PC-3 (cell line): ENCODE results near the gene RNF121. TPM values are rescaled to one million over a fixed set of nuclear protein-coding genes. Genes with fewer than 3 reads are reported as not detected.

ENCODE experiments used
- ATAC-seq: fragments of 200-7000 bp; cut with Tn5 transposase; 2 replicates; pipeline ENCODE4 v1.9.1; 2020; ENCODE audit warnings: mild to moderate bottlenecking, moderate library complexity
- BruUV-seq: library from RNA; stranded (reverse); fragments of 400-500 nt; replicated peaks from 2 replicates; lab custom pipeline; 2021; lab: Mats Ljungman, UMichigan
- CTCF ChIA-PET: fragments of 300-600 bp; sonication (Branson Sonifier 250); formaldehyde crosslinking; loops from one replicate; lab custom pipeline; 2022; ENCODE audit warnings: antibody characterized with exemption; lab: Charles Lee
- POLR2A ChIA-PET: fragments of 300-600 bp; sonication (Branson Sonifier 250); formaldehyde crosslinking; loops from one replicate; lab custom pipeline; 2022; ENCODE audit warnings: antibody characterized with exemption; ENCODE audit not compliant: unreplicated experiment; lab: Charles Lee
- DNase-seq: peaks from one replicate; pipeline ENCODE4 v3.0.0-alpha.2; 2015
- H2AFZ ChIP-seq: fragments of 300-600 bp; sonication (generic); 2 replicates; pipeline ENCODE4 v1.6.0; 2016; ENCODE audit warnings: antibody characterized with exemption, low read length
- H3F3A ChIP-seq: fragments of 300-600 bp; sonication (generic); one replicate; pipeline ENCODE4 v1.6.0; 2017; ENCODE audit warnings: antibody characterized with exemption, low read length, control low read depth, mild to moderate bottlenecking; ENCODE audit not compliant: unreplicated experiment
- H3K27ac ChIP-seq: fragments of 300-600 bp; sonication (generic); 2 replicates; pipeline ENCODE4 v1.5.1; 2016; ENCODE audit warnings: mild to moderate bottlenecking, low read length
- H3K27me3 ChIP-seq: fragments of 300-600 bp; sonication (generic); 2 replicates; pipeline ENCODE4 v1.6.1; 2016; ENCODE audit warnings: low read length, mixed read lengths
- H3K36me3 ChIP-seq: fragments of 300-600 bp; sonication (generic); 2 replicates; pipeline ENCODE4 v1.6.1; 2016; ENCODE audit warnings: low read depth, mixed run types, low read length, mixed read lengths
- H3K4me1 ChIP-seq: fragments of 300-600 bp; sonication (generic); 2 replicates; pipeline ENCODE4 v1.5.1; 2016; ENCODE audit warnings: low read length; ENCODE audit not compliant: insufficient read depth
- H3K4me2 ChIP-seq: fragments of 300-600 bp; sonication (generic); 2 replicates; pipeline ENCODE4 v1.6.0; 2016; ENCODE audit warnings: low read length
- H3K4me3 ChIP-seq: fragments of 300-600 bp; sonication (generic); 2 replicates; pipeline ENCODE4 v1.5.1; 2016; ENCODE audit warnings: mild to moderate bottlenecking, low read length, mixed read lengths
- H3K79me2 ChIP-seq: fragments of 300-600 bp; sonication (generic); 2 replicates; pipeline ENCODE4 v1.6.1; 2017; ENCODE audit warnings: low read length, mixed read lengths
- H3K9ac ChIP-seq: fragments of 300-600 bp; sonication (generic); 2 replicates; pipeline ENCODE4 v1.6.0; 2016; ENCODE audit warnings: mild to moderate bottlenecking, low read length
- H3K9me2 ChIP-seq: fragments of 300-600 bp; sonication (generic); replicated peaks from 2 replicates; pipeline ENCODE4 v1.6.1; 2016; ENCODE audit warnings: mixed run types, low read length, mixed read lengths
- H3K9me3 ChIP-seq: fragments of 300-600 bp; sonication (generic); 2 replicates; pipeline ENCODE4 v1.6.1; 2016; ENCODE audit warnings: low read length, mixed read lengths
- H4K20me1 ChIP-seq: fragments of 300-600 bp; sonication (generic); 2 replicates; pipeline ENCODE4 v1.6.1; 2016; ENCODE audit warnings: low read length, mixed read lengths
- EZH2 ChIP-seq: fragments of 300-600 bp; sonication (generic); IDR thresholded peaks from one replicate; pipeline ENCODE4 v1.6.1; 2017; ENCODE audit warnings: antibody characterized with exemption, mild to moderate bottlenecking, low read length; ENCODE audit not compliant: unreplicated experiment
- EZH2phosphoT487 ChIP-seq: fragments of 300-600 bp; sonication (generic); IDR thresholded peaks from 2 replicates; pipeline ENCODE4 v1.6.1; 2018; ENCODE audit warnings: mild to moderate bottlenecking, antibody characterized with exemption, low read length, borderline replicate concordance
- intact Hi-C: fragments of 100-400 bp; cut with micrococcal nuclease; formaldehyde crosslinking; loops from 2 replicates; pipeline ENCODE4 v1.9.0; 2023
- total RNA-seq: library from RNA; depleted of rRNA; stranded (reverse); fragments of >200 nt; gene quantifications from 2 replicates; pipeline ENCODE4 v1.2.3, GENCODE V29; 2014
- TF ChIP-seq, protein P1 (sequence below): fragments of 300-600 bp; sonication (generic); conservative IDR thresholded peaks from 2 replicates; pipeline ENCODE4 v1.5.1; 2017; ENCODE audit warnings: antibody characterized with exemption, low read depth, mild to moderate bottlenecking, low read length

The RNF121 gene
- total RNA-seq, 1 experiment from 2014 or later, result 40.2 TPM

DNA sequence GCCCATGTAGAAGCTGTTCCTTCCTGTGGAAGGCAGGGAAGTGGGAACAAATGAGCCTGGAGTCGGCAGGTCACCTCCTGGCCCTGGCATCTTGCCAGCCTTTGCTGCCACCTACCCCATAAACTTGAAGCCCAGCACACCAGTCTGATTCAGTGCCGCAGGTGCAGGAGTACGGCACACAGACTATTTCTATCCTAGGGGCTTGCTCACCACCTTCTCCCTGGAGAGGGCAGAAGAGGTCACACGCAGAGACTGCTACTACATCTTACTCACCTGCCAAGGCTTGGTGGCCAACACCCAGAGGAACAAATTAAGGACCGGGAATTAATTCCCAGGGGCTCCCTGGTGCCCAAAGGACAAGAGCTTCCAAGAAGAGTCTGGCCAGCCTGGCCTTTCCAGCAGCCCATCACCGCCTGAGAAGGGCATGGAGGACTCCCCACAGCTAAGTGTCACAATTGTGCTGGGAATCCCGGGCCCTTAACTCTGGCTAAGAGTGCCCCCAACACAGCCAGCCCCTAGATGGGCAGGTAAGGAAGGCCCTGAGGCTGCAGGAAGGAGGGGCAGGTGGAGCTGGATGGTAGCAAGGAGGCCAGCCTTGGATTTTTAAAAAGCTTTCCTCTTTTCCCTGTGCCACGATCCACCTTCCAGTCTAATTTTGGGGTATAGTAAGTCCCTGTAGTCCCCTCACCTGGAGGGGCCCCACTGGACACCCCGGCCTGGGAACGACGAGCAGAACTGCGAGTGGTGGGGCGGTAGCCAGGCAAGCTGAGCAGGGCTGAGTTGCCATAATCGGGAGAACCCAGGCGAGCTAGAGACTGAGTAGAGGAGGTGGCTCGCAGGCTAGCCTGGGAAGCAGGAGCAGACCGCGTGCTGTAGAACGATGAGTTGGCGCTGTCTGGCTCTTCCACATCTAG lies 76.8 kb downstream of the RNF121 start:
- Histone ChIP-seq H3K9ac (no peak overlapping the region), H3K9me2 (no peaks in the 10 kb centered on the region), H4K20me1 (peaks cover 5% of the 10 kb centered on the region; the same call in 1 of the 2 replicates), H3K27me3 (no peaks in the 10 kb centered on the region), H3K36me3 (peaks cover 77% of the 10 kb centered on the region), H3K4me3 (no peak overlapping the region), H2AFZ (no peak overlapping the region), H3K4me1 (no peaks in the 10 kb centered on the region), H3F3A (peaks cover 6% of the 10 kb centered on the region), H3K27ac (no peak overlapping the region), H3K79me2 (no peaks in the 10 kb centered on the region), H3K9me3 (no peaks in the 10 kb centered on the region), H3K4me2 (no peak overlapping the region)
- DNase-seq (peak; percentile 19), ATAC-seq (no peak)
- no TSS peak for BruUV-seq
- ChIA-PET CTCF (no interaction called here), POLR2A (no interaction called here)
- TF ChIP-seq, protein P1, sequence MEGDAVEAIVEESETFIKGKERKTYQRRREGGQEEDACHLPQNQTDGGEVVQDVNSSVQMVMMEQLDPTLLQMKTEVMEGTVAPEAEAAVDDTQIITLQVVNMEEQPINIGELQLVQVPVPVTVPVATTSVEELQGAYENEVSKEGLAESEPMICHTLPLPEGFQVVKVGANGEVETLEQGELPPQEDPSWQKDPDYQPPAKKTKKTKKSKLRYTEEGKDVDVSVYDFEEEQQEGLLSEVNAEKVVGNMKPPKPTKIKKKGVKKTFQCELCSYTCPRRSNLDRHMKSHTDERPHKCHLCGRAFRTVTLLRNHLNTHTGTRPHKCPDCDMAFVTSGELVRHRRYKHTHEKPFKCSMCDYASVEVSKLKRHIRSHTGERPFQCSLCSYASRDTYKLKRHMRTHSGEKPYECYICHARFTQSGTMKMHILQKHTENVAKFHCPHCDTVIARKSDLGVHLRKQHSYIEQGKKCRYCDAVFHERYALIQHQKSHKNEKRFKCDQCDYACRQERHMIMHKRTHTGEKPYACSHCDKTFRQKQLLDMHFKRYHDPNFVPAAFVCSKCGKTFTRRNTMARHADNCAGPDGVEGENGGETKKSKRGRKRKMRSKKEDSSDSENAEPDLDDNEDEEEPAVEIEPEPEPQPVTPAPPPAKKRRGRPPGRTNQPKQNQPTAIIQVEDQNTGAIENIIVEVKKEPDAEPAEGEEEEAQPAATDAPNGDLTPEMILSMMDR, result no peak
- no peak for TF ChIP-seq EZH2phosphoT487
- TF ChIP-seq EZH2, result no peak
- intact Hi-C loops, result no loop called here

DNA sequence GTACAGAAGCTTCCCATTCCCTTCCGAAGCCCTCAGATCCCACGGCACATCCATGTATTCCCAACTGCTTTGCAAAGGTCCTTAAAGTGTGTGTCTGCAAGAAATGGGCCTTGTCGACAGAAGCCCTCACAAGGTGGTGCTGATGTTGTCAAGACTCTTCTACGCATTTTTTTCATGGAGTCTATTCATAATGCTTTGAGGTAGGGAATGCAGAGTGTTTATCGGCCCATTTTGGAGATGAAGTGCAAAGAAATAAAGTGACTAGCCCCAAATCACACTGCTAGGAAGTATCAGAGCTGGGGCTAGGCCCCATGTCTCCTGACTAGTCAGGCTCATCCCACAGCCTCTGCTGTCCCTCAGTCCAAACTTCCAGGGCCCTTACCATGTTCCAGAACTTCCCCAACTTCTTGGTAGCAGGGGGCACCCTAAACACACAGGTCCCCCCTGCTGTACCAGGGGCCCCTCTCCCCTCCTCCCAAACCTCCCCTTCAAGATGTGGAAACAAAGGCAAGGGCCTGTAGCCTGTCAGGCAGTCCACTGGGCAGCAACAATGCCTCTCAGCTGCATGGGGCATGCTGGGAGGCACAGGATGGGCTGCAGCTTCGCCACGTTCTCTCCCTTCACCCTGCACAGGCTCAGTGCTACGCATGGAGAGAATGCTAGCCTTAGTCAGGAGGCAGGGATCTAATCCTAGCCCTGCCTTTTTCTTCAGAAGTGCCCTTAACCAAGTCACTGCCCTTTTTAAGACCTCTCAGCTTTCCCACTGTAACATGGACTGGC lies 77.7 kb downstream of the RNF121 start:
- no peaks in the 10 kb centered on the region for H3K9me2 ChIP-seq
- peaks cover 6% of the 10 kb centered on the region for H3F3A ChIP-seq
- peaks cover 5% of the 10 kb centered on the region for H4K20me1 ChIP-seq
- CTCF ChIA-PET, result no interaction called here
- no peak overlapping the region for H3K27ac ChIP-seq
- no peaks in the 10 kb centered on the region for H3K27me3 ChIP-seq
- peaks cover 78% of the 10 kb centered on the region for H3K36me3 ChIP-seq
- no TSS peak for BruUV-seq
- no peak overlapping the region for H3K4me2 ChIP-seq
- POLR2A ChIA-PET, result no interaction called here
- H2AFZ ChIP-seq, result no peak overlapping the region
- TF ChIP-seq, protein P1, result no peak
- TF ChIP-seq EZH2 (no peak), EZH2phosphoT487 (no peak)
- H3K9me3 ChIP-seq, result no peaks in the 10 kb centered on the region
- ATAC-seq (no peak), DNase-seq (no peak)
- H3K4me1 ChIP-seq, result no peaks in the 10 kb centered on the region
- no peak overlapping the region for H3K4me3 ChIP-seq
- no peaks in the 10 kb centered on the region for H3K79me2 ChIP-seq
- intact Hi-C loops, result no loop called here
- no peak overlapping the region for H3K9ac ChIP-seq
